GM23248 (cell line): Measurements from ENCODE around the gene MRPS21.

ENCODE experiments used
- EZH2 ChIP-seq: fragments of 200-600 bp; sonication (generic); IDR thresholded peaks from 2 replicates; pipeline ENCODE4 v1.6.1; 2018; ENCODE audit warnings: antibody characterized with exemption, mild to moderate bottlenecking; ENCODE audit not compliant: insufficient read depth, poor library complexity, severe bottlenecking
- EZH2phosphoT487 ChIP-seq: fragments of 200-600 bp; sonication (generic); IDR thresholded peaks from 2 replicates; pipeline ENCODE4 v1.6.1; 2018; ENCODE audit warnings: antibody characterized with exemption, moderate library complexity, mild to moderate bottlenecking, low read depth; ENCODE audit not compliant: insufficient read depth

DNA sequence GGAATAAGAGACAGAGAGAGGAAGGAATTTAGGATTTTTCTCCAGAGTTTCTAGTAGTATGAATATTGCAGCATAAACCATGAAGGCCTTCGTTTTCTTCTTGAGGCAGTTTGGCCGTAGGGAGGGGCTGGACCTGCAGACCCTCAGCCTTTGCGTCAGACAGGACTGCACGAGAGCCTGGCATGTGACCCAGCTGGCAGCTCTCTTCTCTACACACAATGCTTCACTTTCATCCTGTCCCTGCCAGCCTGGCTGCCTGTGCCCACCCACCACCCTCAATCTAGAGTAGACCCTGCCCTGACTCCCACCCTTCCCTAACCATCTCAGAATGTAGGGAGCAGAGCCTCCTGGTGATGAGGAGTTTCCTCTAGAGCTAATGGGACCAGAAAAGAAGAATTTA, 34.4 kb upstream of the MRPS21 start:
- no peak for TF ChIP-seq EZH2phosphoT487
- no peak for TF ChIP-seq EZH2
